ENCODE results near the gene HAAO. TPM values are rescaled to one million over a fixed set of nuclear protein-coding genes. Genes with fewer than 3 reads are reported as not detected.
"Not testable (repeated sequence)": the region's sequence is repeated elsewhere in the genome, so short reads cannot be mapped to it uniquely, and the experiment has no call there.

HAAO gene
- total RNA-seq, 1 donor: 21.5 TPM

- peak in 1 of 3 donors; percentile 53 for DNase-seq (ENCODE audit: low read depth in 2 of 3, low spot score in 2 of 3)
Measured at GRCh38 chr2:42754021-42754775, 38.2 kb downstream of the HAAO start.

GRCh38 chr2:42752816-42753813, 39.3 kb downstream of the HAAO start:
- DNase-seq (ENCODE audit: low read depth in 2 of 3, low spot score in 2 of 3): peak in 2 of 3 donors; percentile 41 to 64

- peak in 2 of 3 donors; percentile 86 to 95 for DNase-seq (ENCODE audit: low read depth in 2 of 3, low spot score in 2 of 3)
Measured at GRCh38 chr2:42752314-42752713, 40.1 kb downstream of the HAAO start.

- DNase-seq (ENCODE audit: low read depth in 2 of 3, low spot score in 2 of 3): no peak
Measured at GRCh38 chr2:42748840-42749239, 43.5 kb downstream of the HAAO start.

GRCh38 chr2:42747422-42747821, 45.0 kb downstream of the HAAO start:
- no peak for DNase-seq (ENCODE audit: low read depth in 2 of 3, low spot score in 2 of 3)

GRCh38 chr2:42744545-42745082, 47.8 kb downstream of the HAAO start:
- DNase-seq (ENCODE audit: low read depth in 2 of 3, low spot score in 2 of 3): no peak

- DNase-seq (ENCODE audit: low read depth in 2 of 3, low spot score in 2 of 3): no peak
Measured at GRCh38 chr2:42743659-42743990, 48.8 kb downstream of the HAAO start.

GRCh38 chr2:42742740-42743658, 49.4 kb downstream of the HAAO start:
- DNase-seq (ENCODE audit: low read depth in 2 of 3, low spot score in 2 of 3): no peak

- DNase-seq (ENCODE audit: low read depth in 2 of 3, low spot score in 2 of 3): no peak
Measured at GRCh38 chr2:42741140-42741539, 51.2 kb downstream of the HAAO start.

GRCh38 chr2:42736598-42737322, 55.6 kb downstream of the HAAO start:
- DNase-seq (ENCODE audit: low read depth in 2 of 3, low spot score in 2 of 3): no peak

- DNase-seq (ENCODE audit: low read depth in 2 of 3, low spot score in 2 of 3): no peak
Measured at GRCh38 chr2:42733852-42734251, 58.5 kb downstream of the HAAO start.

GRCh38 chr2:42731316-42731715, 61.1 kb downstream of the HAAO start:
- not testable (repeated sequence) for DNase-seq (ENCODE audit: low read depth in 2 of 3, low spot score in 2 of 3)

GRCh38 chr2:42726680-42727079, 65.7 kb downstream of the HAAO start:
- no peak for DNase-seq (ENCODE audit: low read depth in 2 of 3, low spot score in 2 of 3)

- peak in 2 of 3 donors; percentile 9 to 41 for DNase-seq (ENCODE audit: low read depth in 2 of 3, low spot score in 2 of 3)
Measured at GRCh38 chr2:42725657-42726056, 66.7 kb downstream of the HAAO start.

GRCh38 chr2:42724886-42725285, 67.5 kb downstream of the HAAO start:
- no peak for DNase-seq (ENCODE audit: low read depth in 2 of 3, low spot score in 2 of 3)

- no peak for DNase-seq (ENCODE audit: low read depth in 2 of 3, low spot score in 2 of 3)
Measured at GRCh38 chr2:42723465-42723864, 68.9 kb downstream of the HAAO start.

GRCh38 chr2:42722320-42723190, 69.8 kb downstream of the HAAO start:
- DNase-seq (ENCODE audit: low read depth in 2 of 3, low spot score in 2 of 3): peak in 2 of 3 donors; percentile 71 to 87

- DNase-seq (ENCODE audit: low read depth in 2 of 3, low spot score in 2 of 3): no peak
Measured at GRCh38 chr2:42721898-42722297, 70.5 kb downstream of the HAAO start.

All from hematopoietic multipotent progenitor cell (in vitro differentiated cells).